ENCODE results near the gene ZNF200. TPM values are rescaled to one million over a fixed set of nuclear protein-coding genes. Genes with fewer than 3 reads are reported as not detected.

The ZNF200 gene
- total RNA-seq, 1 experiment from 2014 or later: 11.3 TPM

DNA sequence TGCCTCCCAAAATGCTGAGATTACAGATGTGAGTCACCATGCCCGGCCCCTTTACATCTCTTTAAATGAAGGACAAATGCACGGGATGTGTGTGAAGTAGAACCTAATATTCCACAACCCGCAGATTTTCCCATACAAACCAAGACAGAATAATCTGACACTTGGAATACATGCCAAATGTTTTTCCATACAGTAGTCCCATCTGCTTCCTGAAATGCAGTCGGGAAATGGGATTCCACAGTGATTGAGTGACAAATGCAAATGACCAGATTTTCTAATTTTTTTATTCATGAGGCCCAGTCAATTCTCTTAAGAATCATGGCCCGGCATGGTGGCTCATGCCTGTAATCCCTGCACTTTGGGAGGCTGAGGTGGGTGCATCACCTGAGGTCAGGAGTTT is 6.8 kb upstream of the ZNF200 start:
- Histone ChIP-seq H3K4me3 (ENCODE audit: low read depth, low read length) (no peak overlapping the region), H3K36me3 (ENCODE audit: control insufficient read depth, insufficient read depth, low read length) (no peaks in the 10 kb centered on the region), H3K4me1 (no peaks in the 10 kb centered on the region), H3K27me3 (replicated peaks; ENCODE audit: control insufficient read depth, insufficient read depth, low read length) (no peaks in the 10 kb centered on the region; the same call in 1 of the 2 replicates), H3K9me3 (no peaks in the 10 kb centered on the region; the same call in 1 of the 2 replicates)
- no peaks in the 10 kb centered on the region for H3K9me3 Mint-ChIP-seq (ENCODE audit: unreplicated experiment)
- BruUV-seq (replicated peaks): no TSS peak
- intact Hi-C loops (cut with micrococcal nuclease; ENCODE audit: unreplicated experiment): no loop called here
- no peaks in the 10 kb centered on the region for H3K4me1 Mint-ChIP-seq (ENCODE audit: low read depth, unreplicated experiment)
- no peak overlapping the region for H3K27ac Mint-ChIP-seq (ENCODE audit: unreplicated experiment)
- peaks cover 4% of the 10 kb centered on the region for H3K36me3 Mint-ChIP-seq (ENCODE audit: insufficient read depth, unreplicated experiment)
- no peak overlapping the region for H3K4me3 Mint-ChIP-seq (ENCODE audit: unreplicated experiment)
- CTCF ChIA-PET: no interaction called here
- peaks cover 3% of the 10 kb centered on the region for H3K27me3 Mint-ChIP-seq (ENCODE audit: insufficient read depth, unreplicated experiment)
- POLR2A ChIA-PET: no interaction called here
- no peak for DNase-seq
- TF ChIP-seq, protein P1, sequence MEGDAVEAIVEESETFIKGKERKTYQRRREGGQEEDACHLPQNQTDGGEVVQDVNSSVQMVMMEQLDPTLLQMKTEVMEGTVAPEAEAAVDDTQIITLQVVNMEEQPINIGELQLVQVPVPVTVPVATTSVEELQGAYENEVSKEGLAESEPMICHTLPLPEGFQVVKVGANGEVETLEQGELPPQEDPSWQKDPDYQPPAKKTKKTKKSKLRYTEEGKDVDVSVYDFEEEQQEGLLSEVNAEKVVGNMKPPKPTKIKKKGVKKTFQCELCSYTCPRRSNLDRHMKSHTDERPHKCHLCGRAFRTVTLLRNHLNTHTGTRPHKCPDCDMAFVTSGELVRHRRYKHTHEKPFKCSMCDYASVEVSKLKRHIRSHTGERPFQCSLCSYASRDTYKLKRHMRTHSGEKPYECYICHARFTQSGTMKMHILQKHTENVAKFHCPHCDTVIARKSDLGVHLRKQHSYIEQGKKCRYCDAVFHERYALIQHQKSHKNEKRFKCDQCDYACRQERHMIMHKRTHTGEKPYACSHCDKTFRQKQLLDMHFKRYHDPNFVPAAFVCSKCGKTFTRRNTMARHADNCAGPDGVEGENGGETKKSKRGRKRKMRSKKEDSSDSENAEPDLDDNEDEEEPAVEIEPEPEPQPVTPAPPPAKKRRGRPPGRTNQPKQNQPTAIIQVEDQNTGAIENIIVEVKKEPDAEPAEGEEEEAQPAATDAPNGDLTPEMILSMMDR (IDR thresholded peaks at IDR 0.05; ENCODE audit: insufficient read depth in 1 of 2, low read depth in 1 of 2, low read length in 1 of 2, severe bottlenecking in 1 of 2, unreplicated experiment in 1 of 2): no peak

- TF ChIP-seq, protein P1 (IDR thresholded peaks at IDR 0.05; ENCODE audit: insufficient read depth in 1 of 2, low read depth in 1 of 2, low read length in 1 of 2, severe bottlenecking in 1 of 2, unreplicated experiment in 1 of 2): no peak
- Mint-ChIP-seq H3K27ac (ENCODE audit: unreplicated experiment) (no peak overlapping the region), H3K36me3 (ENCODE audit: insufficient read depth, unreplicated experiment) (peaks cover 31% of the 10 kb centered on the region), H3K4me1 (ENCODE audit: low read depth, unreplicated experiment) (no peaks in the 10 kb centered on the region), H3K4me3 (ENCODE audit: unreplicated experiment) (peak overlapping the region; percentile 72), H3K27me3 (ENCODE audit: insufficient read depth, unreplicated experiment) (no peaks in the 10 kb centered on the region), H3K9me3 (ENCODE audit: unreplicated experiment) (no peaks in the 10 kb centered on the region)
- no TSS peak for BruUV-seq (replicated peaks)
- no peaks in the 10 kb centered on the region for H3K27me3 ChIP-seq (replicated peaks; ENCODE audit: control insufficient read depth, insufficient read depth, low read length)
- no peak overlapping the region for H3K4me3 ChIP-seq (ENCODE audit: low read depth, low read length)
- intact Hi-C loops (cut with micrococcal nuclease; ENCODE audit: unreplicated experiment): loop anchor here (2.0 kb wide), 1 partner anchor 29 kb away; no protein-coding TSS in a partner anchor
- CTCF ChIA-PET: no interaction called here
- peak; percentile 57 to 79 for DNase-seq
- peaks cover 6% of the 10 kb centered on the region for H3K9me3 ChIP-seq
- POLR2A ChIA-PET: interaction anchor here (0.5 to 0.7 kb wide), 3 partner anchors 47 to 165 kb away, joined by 3 to 4 read pairs (median 3); partner anchors contain the start of genes ZNF174 and ZSCAN32
- H3K4me1 ChIP-seq: 0 out of 2 replicates have a peak, but pooled peaks cover 4% of the 10 kb centered on the region
- H3K36me3 ChIP-seq (ENCODE audit: control insufficient read depth, insufficient read depth, low read length): no peaks in the 10 kb centered on the region; the same call in 1 of the 2 replicates
Measured at GRCh38 chr16:3235856-3236669, 1.1 kb upstream of the ZNF200 start.

DNA sequence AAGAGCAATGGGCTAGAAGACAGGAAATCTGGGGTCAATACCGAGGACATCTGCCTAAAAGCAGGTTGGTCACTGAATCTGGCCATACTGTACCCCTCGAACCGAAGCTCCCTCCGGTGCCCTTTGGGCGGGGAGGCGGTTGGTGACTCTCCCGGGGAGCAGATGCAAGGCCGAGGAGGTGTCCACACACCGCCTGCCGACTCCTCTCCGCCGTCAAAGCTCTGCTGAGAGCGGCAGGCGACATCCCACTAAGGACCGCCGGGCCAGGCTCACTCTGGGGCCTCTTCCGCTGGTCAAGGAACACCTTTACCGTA is 458 bp downstream of the ZNF200 start:
- peaks cover 6% of the 10 kb centered on the region for H3K9me3 ChIP-seq
- BruUV-seq (replicated peaks): TSS peak; percentile 33
- intact Hi-C loops (cut with micrococcal nuclease; ENCODE audit: unreplicated experiment): loop anchor here (2.0 kb wide), 1 partner anchor 30 kb away; no protein-coding TSS in a partner anchor

More for the DNA sequence above, 458 bp downstream of the ZNF200 start:
- Mint-ChIP-seq H3K4me3 (ENCODE audit: unreplicated experiment) (peak overlapping the region; percentile 83), H3K4me1 (ENCODE audit: low read depth, unreplicated experiment) (no peaks in the 10 kb centered on the region), H3K27ac (ENCODE audit: unreplicated experiment) (peak overlapping the region; percentile 93), H3K27me3 (ENCODE audit: insufficient read depth, unreplicated experiment) (no peaks in the 10 kb centered on the region), H3K36me3 (ENCODE audit: insufficient read depth, unreplicated experiment) (peaks cover 44% of the 10 kb centered on the region), H3K9me3 (ENCODE audit: unreplicated experiment) (peaks cover 8% of the 10 kb centered on the region)
- no peaks in the 10 kb centered on the region; the same call in 1 of the 2 replicates for H3K36me3 ChIP-seq (ENCODE audit: control insufficient read depth, insufficient read depth, low read length)
- H3K27me3 ChIP-seq (replicated peaks; ENCODE audit: control insufficient read depth, insufficient read depth, low read length): no peaks in the 10 kb centered on the region
- 0 out of 2 replicates have a peak, but pooled peaks cover 4% of the 10 kb centered on the region for H3K4me1 ChIP-seq
- CTCF ChIA-PET: no interaction called here
- TF ChIP-seq, protein P1 (IDR thresholded peaks at IDR 0.05; ENCODE audit: insufficient read depth in 1 of 2, low read depth in 1 of 2, low read length in 1 of 2, severe bottlenecking in 1 of 2, unreplicated experiment in 1 of 2): no peak
- POLR2A ChIA-PET: interaction anchor here (0.8 kb wide), 1 partner anchor 50 kb away, joined by 4 read pairs; no protein-coding TSS in a partner anchor
- H3K4me3 ChIP-seq (ENCODE audit: low read depth, low read length): peak overlapping the region; percentile 96
- no peak for DNase-seq

Measured in Caco-2 (cell line).